ENCODE results near the gene FAM114A2. TPM values are rescaled to one million over a fixed set of nuclear protein-coding genes. Genes with fewer than 3 reads are reported as not detected.

FAM114A2 gene
- total RNA-seq, 2 experiments from 2014 or later = 16.5 to 33.2 TPM

- TF ChIP-seq, protein P1, sequence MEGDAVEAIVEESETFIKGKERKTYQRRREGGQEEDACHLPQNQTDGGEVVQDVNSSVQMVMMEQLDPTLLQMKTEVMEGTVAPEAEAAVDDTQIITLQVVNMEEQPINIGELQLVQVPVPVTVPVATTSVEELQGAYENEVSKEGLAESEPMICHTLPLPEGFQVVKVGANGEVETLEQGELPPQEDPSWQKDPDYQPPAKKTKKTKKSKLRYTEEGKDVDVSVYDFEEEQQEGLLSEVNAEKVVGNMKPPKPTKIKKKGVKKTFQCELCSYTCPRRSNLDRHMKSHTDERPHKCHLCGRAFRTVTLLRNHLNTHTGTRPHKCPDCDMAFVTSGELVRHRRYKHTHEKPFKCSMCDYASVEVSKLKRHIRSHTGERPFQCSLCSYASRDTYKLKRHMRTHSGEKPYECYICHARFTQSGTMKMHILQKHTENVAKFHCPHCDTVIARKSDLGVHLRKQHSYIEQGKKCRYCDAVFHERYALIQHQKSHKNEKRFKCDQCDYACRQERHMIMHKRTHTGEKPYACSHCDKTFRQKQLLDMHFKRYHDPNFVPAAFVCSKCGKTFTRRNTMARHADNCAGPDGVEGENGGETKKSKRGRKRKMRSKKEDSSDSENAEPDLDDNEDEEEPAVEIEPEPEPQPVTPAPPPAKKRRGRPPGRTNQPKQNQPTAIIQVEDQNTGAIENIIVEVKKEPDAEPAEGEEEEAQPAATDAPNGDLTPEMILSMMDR (conservative IDR thresholded peaks at IDR 0.05; ENCODE audit: low read length) = no peak
- no peak for TF ChIP-seq EZH2phosphoT487 (IDR thresholded peaks at IDR 0.05; ENCODE audit: borderline replicate concordance, low read depth, low read length)
- no peaks in the 10 kb centered on the region for H3K79me2 ChIP-seq (ENCODE audit: insufficient read depth, low read depth, low read length)
- DNase-seq (ENCODE audit: low spot score) = no peak
- no peaks in the 10 kb centered on the region for H4K20me1 ChIP-seq (ENCODE audit: insufficient read depth, low read length)
- ChIA-PET CTCF (ENCODE audit: unreplicated experiment) (no interaction called here), POLR2A (interaction anchor here (0.8 to 2.4 kb wide), 7 partner anchors 9 to 1083 kb away, joined by 3 to 19 read pairs (median 7); partner anchors contain the start of genes FAM114A2 and MFAP3)
- no TSS peak for BruUV-seq (replicated peaks)
- no peaks in the 10 kb centered on the region for H3K9me3 ChIP-seq (ENCODE audit: low read length)
- H3K27ac ChIP-seq (ENCODE audit: low read depth, low read length, poor library complexity, severe bottlenecking) = peak overlapping the region; percentile 28
- H3K4me1 ChIP-seq (ENCODE audit: insufficient read depth, low read length, poor library complexity, severe bottlenecking) = peaks cover 26% of the 10 kb centered on the region
- H3K36me3 ChIP-seq (ENCODE audit: insufficient read depth, low read length) = peaks cover 19% of the 10 kb centered on the region
- peak overlapping the region; percentile 21 for H3K4me3 ChIP-seq (ENCODE audit: low read depth, low read length, poor library complexity, severe bottlenecking)
- intact Hi-C loops (cut with micrococcal nuclease; ENCODE audit: unreplicated experiment) = no loop called here
- no peak overlapping the region for H2AFZ ChIP-seq (ENCODE audit: low read length)
- peak overlapping the region; percentile 57 for H3K4me2 ChIP-seq (ENCODE audit: low read length)
- no peaks in the 10 kb centered on the region for H3K9me2 ChIP-seq (ENCODE audit: insufficient read depth, low read length)
Measured at GRCh38 chr5:154059039-154059430, 20.3 kb upstream of the FAM114A2 start.

DNA sequence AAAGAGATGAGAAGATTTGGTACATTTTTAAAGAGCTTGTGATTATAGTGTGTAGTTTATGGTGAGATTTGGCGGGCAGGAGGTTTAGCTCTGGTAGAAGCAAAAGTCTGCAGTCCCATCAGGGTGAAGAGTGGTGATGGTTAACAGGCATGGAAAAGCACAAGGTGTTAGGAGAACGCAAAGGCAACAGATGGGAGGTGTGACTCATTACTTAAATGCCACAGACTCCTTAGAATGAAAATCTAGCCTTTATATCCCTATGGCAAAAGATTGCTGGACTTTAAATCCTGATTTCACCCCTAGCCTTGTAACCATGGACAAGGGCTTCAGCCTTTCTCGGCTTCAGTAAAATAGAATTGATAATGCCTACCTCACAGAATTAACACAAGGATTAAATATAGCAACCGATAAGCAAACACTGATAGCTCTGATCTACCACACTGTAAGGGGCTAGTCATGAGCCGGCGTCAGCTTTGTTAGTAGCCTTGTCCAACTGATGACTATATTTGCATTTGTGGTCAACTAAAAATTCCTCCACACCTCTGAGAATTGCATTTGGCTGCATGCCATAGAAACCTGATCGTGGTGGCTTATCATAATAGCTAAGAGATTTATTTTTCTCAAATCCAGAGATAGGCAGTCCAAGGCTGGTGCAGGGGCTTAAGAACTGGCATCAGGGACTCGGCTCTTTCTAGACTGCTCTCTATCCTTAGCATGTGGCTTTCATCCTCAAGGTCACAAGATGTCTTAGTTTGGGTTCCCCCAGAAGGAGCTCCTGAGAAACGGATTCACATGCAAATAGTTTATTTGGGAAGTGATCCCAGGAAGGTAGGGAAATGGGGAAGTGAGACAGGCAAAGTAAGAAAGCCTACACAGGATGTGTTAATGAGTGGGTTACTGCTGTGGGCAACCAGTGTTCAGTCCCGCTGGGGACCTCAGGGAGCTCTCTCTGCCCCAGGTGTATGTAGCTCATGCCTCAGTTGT lies 19.6 kb upstream of the FAM114A2 start:
- ChIA-PET POLR2A (interaction anchor here (0.6 to 2.4 kb wide), 7 partner anchors 9 to 1083 kb away, joined by 3 to 19 read pairs (median 7); partner anchors contain the start of genes FAM114A2 and MFAP3), CTCF (ENCODE audit: unreplicated experiment) (interaction anchor here (1.0 kb wide), 1 partner anchor 131 kb away, joined by 3 read pairs; no protein-coding TSS in a partner anchor)
- H2AFZ ChIP-seq (ENCODE audit: low read length) = no peak overlapping the region
- no peaks in the 10 kb centered on the region for H3K9me2 ChIP-seq (ENCODE audit: insufficient read depth, low read length)
- peak overlapping the region; percentile 57 for H3K4me2 ChIP-seq (ENCODE audit: low read length)
- H3K36me3 ChIP-seq (ENCODE audit: insufficient read depth, low read length) = peaks cover 26% of the 10 kb centered on the region
- peak; percentile 46 for DNase-seq (ENCODE audit: low spot score)
- no peaks in the 10 kb centered on the region for H3K9me3 ChIP-seq (ENCODE audit: low read length)
- H4K20me1 ChIP-seq (ENCODE audit: insufficient read depth, low read length) = no peaks in the 10 kb centered on the region; the same call in 1 of the 2 replicates
- no peaks in the 10 kb centered on the region for H3K79me2 ChIP-seq (ENCODE audit: insufficient read depth, low read depth, low read length)
- BruUV-seq (replicated peaks) = no TSS peak
- peaks cover 26% of the 10 kb centered on the region for H3K4me1 ChIP-seq (ENCODE audit: insufficient read depth, low read length, poor library complexity, severe bottlenecking)
- TF ChIP-seq EZH2phosphoT487 (IDR thresholded peaks at IDR 0.05; ENCODE audit: borderline replicate concordance, low read depth, low read length) = no peak
- TF ChIP-seq, protein P1 (conservative IDR thresholded peaks at IDR 0.05; ENCODE audit: low read length) = no peak
- H3K27ac ChIP-seq (ENCODE audit: low read depth, low read length, poor library complexity, severe bottlenecking) = peak overlapping the region; percentile 28
- intact Hi-C loops (cut with micrococcal nuclease; ENCODE audit: unreplicated experiment) = no loop called here
- H3K4me3 ChIP-seq (ENCODE audit: low read depth, low read length, poor library complexity, severe bottlenecking) = peak overlapping the region; percentile 21

All from OCI-LY7 (cell line).